GM19239 (cell line): ENCODE measurements around the gene ZNF217.
A peak's percentile ranks its signal among the peaks of the same experiment; 100 is the strongest.
"Not testable (repeated sequence)": the region's sequence is repeated elsewhere in the genome, so short reads cannot be mapped to it uniquely, and the experiment has no call there.

ENCODE experiments used
- DNase-seq: peaks from one replicate; pipeline ENCODE4 v3.0.0; 2011; ENCODE audit warnings: low spot score; ENCODE audit not compliant: insufficient read length
- FAIRE-seq: peaks from 2 replicates; lab custom pipeline; 2011; peaks lifted over from hg19 to GRCh38; lab: Jason Lieb, UNC

Gene ZNF217

DNA sequence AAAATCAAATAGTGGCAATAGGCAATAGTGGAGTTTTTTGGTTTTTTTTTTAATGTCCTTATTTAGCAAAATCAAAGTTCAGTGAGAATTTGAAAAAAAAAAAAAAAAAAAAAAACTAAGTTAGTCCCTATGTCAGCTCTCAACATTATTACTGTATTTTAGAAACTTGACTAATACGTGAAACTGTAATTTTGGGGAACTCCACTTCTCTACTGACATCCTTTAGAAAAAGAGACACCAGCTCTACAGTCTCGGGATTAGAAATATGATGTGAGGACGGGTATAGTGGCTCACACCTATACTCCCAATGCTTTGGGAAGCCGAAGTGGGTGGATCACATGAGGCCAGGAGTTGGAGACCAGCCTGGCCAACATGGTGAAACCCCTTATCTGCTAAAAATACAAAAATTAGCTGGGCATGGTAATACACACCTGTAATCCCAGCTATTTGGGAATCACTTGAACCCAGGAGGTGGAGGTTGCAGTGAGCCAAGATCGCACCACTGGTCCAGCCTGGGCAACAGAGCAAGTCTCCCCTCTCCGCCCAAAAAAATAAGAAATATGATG, 8.6 kb downstream of the ZNF217 start:
- FAIRE-seq, DNase-seq: not testable (repeated sequence)

DNA sequence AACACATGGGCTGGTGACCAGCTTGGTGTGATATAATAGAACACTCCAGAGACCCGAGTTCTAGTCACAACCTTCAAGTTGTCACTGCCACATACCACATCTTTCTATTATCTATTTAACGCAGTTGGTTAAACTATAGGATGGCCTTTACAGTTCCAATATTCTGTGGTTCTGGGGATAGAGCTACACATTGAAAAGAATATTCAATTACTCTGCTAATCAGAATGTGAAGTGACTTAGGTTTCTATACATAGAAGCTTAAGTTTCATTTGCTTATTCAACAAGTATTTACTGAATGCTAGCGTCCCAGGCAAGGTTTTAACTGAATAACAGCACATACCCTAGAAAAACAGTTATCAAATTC, 9.1 kb downstream of the ZNF217 start:
- DNase-seq, FAIRE-seq: not testable (repeated sequence)

DNA sequence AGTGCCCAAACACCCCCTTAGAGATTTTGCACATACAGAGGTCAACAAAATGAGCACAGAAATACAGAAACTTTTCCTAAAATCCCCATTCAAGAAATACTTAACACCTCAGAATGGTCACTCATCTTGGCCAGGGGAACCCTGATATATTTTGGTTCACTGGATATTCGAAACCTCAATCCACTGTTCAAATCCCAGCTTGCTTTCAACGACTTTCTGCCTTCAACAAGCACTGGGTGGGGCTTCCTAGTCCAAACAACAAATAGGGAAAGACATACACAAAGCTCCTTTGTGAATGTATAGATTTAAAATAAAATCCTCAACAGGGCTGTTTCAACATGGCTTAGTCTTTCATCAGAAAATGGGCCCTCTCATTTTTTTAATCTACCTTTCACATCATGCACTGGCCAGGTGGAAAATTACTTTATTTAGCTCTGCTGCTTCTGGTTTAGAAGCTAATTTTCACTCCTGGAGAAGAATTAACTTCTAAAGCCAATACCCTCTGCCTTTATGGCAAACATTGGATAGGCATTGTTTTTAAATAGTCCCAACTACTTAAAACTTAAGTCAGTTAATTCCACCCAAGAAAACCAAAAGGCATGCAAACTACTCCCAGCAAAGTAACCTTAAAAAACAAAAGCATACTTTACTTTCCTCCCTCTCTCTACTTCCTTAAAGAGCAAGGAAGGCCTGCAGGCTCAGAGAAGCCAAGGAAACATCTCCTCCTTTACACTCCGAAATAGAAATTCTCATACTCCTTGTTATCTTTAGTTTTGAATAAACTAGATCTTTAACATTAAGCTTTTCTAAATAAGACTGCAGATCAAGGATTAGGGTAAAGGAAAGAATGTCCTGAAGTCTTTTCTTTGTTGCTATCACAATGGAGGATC, 9.7 kb downstream of the ZNF217 start:
- DNase-seq, FAIRE-seq: not testable (repeated sequence)

DNA sequence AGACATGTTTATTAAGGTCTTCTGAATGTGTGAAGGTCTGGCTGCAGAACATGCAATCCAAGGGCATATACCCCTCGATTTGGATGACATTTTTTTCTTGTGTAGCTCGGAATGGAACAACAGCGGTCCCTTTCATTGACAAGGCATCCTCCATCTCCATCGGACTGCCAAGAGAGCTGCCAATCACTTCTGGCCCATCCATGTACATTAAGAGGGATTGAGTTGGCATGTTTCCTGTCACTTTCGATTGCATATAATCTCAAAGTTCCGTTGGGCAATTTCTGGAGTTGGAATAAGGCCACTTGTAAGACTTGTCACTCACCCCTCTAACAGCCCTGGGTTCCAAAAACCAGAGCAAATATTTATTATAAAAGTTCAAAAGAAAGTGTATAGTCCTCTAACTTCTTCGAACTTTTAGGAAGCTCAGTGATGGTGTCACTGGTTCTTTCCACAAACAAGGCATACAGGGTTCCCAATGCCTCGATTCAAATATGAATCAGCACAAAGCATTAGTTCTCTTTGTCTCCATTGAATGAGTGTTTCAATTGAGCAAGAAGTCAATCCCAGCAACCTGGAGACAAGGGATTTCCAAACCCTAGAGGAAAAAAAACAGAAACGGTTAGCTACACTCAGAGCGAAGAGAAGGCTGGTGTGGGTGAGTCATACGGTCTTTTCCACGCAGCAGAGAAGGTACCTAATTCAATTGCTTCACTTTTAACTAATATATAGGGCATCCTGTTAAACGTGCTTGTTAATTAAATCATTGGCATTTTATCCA, 10.9 kb downstream of the ZNF217 start:
- no peak for DNase-seq

DNA sequence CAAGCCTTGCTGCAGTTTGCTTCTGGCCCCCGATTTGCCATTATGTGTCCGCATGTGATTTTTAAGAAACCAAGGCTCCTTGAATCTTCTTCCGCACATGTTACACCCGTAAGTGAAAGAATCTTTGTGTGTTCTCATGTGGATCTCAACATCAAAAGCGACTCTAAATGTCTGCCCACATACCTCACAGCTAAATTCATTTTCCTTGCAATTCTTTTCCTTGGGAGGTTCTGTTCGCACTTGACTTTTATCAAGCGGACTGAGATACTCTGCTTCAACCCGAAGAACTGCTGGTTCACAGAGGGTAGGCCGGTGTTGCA, 11.4 kb downstream of the ZNF217 start:
- no peak for DNase-seq
- peak; percentile 18 for FAIRE-seq

More for the DNA sequence above, 10.9 kb downstream of the ZNF217 start:
- FAIRE-seq, result no peak

DNA sequence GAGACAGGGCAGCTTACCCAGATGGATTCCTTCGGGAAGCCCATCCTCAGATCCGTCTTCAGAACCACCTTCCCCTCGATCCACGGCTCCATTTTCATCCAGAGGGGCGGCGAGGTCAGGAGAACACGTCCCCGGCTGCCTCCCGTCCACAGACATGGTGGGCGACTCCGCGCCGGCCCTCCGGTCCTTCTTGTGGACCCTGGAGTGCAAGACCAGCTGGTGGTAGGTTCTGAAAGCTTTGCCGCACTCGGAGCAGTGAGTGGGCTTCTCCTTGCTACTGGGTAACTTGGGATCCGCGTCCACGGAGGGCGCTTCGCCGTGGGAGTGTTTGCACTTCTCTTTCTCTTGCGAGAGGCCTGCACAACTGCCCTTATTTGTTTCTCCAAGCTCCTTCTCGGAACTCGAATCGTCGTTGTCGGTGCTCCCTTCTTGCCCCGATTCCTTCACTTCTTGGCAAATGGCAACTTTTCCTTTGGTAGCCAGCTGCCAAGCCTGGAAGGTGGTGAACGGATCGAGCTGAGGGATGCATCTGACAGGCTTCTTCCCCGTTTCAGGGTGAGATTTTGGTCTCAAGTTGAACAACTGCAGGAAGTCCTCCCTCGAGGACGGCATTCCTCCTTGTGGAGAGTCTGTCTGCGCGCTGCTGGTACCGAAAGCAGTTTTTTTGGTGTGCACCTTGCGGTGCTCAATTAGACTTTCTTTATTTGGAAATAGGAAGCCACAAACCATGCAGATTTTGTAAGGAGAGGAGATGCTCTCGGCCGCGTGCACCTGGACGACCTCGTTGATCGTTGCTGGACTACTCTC, 12.0 kb downstream of the ZNF217 start:
- FAIRE-seq, result peak; percentile 11
- DNase-seq, result no peak

DNA sequence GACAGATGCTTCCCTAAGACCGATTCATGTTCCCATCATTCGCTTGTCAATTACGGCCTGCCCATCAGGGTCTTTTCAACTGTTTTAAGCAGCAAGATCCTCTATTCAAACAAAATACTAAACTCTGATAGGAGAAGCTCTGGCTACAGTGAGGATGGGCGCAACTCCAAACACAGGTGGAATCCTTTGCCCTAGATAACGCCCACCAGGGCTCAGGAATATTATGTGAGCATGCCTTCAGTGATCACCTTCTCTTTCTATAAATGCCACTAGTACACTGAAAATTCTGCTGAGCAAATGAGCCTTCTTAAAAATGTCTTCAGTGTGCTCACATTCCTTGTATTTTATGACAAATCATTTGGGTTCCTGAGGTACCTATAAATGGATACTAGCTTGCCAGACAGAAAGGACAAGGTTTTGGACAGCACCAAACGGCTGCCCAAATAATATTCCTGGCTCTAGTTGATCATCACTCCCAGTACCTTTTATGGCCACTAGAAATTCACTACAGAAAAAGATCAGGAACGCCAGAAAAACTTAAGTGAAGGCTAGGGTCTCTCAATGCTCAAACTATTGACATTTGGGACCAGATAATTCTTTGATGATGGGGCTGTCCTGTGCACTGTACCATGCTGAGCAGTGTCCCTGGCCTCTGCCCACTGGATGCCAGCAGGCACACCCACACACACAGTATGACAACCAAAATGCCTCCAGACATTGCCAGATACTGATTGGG, 13.1 kb downstream of the ZNF217 start:
- FAIRE-seq, result peak; percentile 49
- no peak for DNase-seq

DNA sequence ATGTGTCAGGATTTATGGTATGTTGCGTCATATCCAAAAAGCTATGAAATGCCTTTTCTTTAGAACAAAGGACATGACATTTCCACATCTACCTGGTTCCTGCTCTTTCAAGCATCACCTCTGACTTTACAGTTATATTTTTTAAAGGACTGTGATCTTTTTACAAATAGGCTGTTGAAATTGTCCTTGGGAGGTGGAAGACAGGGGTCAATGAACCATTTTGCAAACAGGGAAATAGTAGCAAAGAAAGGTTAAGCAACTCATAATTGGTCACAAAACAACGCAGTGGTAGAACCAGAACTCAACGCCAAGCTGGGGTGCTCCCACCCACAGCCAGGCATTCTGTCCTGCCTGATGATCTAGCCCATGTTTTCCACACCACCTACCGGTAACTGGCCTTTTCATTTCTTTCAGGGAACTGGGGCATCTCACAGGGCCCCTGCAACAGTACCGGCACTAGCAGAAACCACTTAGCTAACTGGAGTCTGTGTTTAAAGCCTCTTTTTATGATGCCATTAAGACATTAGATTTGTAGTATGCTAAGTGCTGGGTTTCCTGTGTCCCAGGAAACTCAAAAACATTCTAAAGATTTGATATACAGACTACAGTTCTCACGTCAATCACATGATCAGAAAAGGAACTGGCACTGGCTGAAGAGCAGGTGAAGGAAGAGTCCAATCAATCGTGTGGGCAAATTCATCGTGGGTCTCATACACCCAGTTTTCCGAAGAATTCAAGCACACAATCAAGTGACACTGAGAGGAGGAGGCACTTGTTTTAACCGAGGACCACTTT, 13.9 kb downstream of the ZNF217 start:
- peak; percentile 64 for FAIRE-seq
- DNase-seq, result no peak

DNA sequence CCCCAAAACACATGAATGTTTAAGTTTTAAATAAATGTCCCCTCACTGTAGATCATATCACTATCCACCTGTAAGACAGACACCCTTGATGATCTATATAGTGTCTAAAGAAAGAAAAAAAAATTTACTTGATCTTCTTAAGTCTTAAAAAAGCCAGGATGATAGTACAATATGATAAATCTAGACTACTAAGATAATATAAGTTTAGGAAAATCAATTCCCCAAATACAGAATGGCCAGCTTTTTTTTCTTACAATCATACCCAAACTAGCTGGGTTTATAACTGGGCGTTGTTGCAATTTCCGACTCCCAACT, 14.4 kb downstream of the ZNF217 start:
- DNase-seq (no peak), FAIRE-seq (no peak)

DNA sequence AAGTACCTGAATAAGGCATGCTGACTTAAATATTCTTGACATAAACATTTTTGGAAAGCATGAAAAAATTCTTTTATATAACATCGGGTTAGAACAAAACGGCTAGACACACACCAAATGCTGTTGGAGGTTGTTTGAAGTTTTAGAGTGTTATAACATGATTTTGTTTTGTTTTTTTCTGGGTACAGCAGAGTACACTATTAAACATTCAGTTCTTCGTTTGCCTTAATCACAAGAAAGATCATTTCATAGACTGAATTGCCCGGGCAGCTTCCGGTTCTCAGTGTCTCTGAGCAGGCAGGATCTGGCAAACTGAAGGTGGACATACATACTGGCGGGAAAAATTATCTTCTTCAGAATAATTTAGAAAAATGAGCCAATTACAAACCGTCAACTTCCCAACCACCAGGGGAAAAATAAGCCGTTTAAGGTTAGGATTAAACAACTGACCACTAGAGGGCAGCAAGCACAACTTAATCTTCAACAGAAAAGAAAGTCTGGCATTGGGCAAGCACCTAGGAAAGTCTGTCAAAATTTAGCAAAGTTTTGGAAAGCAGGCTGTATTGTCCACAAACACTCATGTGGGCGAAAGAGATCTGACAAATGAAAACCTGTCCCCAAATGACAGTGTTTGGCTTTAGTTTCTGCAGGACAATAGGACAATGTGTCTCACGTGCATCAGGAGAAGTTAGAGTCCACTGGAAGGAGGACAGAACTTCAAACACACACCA, 15.0 kb downstream of the ZNF217 start:
- FAIRE-seq (peak; percentile 89), DNase-seq (peak; percentile 54)

DNA sequence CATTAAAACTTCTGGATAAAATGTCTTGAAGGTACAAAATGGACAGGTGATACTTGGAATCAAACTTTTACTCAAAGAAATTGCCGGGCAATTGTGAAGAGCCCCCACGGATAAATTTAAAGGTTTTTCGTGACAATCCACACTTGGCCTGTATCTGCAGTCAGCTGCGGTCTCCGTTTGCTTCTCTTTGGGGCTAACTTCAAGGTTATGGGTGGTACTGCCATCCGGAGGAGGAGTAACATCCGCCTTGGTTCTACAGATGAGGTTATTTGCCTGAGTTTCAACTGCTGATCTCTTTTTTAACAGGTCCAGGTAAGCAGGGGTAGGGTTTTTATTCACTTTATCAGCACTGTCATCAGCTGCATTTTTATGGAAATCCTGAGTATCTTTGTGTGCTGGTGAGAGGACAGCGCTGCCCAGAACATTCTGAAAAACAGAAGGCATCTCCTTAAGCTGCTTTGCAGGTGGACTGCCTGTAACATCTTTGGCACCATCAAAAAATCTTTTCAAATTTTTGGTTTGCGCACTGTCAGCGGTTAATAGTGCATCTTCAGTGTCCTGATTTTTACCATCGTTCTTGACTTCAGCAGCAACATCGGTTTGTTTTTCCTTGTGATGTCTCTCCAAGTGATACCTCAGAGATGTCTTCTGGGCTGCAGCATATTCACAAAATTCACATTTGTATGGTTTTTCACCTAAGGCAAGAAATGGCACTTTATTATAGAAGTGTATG, 16.9 kb downstream of the ZNF217 start:
- no peak for DNase-seq

DNA sequence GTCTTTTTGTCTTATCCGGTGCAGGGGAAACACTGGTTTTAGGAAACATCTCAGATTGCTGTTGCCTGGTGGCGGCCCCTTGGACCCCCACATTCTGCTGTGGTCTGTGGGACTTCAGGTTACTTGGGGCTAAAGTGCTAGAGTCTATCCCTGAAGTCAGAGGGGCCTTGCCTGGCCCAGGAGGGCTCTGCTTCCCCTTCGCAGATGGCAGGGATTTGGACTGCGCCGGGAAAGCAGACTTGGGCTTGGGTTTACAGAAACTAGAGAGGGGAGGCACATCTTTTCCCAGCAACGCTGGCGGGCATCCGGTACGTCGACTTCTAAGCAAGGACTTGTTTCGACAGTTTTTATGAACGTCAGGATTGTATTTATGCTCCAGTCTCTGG, 17.5 kb downstream of the ZNF217 start:
- DNase-seq (no peak), FAIRE-seq (no peak)

More for the DNA sequence above, 16.9 kb downstream of the ZNF217 start:
- no peak for FAIRE-seq

DNA sequence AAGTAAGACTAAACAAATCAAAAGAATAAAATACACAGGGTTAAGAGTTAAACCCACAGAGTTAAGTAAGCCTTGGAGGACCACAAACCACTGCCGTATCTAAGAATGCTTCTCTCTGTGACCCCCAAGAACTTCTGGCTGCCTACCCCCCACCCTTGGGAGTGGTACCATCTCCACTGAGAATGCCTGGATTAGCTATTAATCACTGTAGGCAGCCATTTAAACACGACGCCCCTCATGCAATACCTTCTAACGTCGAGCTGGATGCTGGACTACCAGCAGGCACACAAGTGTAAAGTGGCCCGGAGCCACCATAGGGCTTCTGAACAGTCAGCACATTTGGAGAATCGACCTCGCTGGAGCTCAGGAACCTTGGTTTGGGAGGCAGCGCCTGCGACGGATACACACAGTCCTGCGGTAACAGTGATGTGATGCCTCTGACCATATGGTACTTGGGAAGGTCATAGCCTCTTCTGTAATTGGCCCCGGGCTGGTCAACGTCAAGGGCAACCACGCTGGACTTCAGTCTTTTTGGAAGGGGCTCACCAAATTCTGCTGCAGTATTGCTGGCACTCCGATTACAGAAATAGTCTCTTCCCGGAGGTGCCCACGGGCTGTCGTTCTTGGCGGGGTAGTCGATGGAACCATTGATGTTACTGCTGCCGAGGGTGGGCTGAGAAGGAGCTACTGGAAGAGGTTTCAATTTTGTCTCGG, 18.0 kb downstream of the ZNF217 start:
- DNase-seq, result no peak
- no peak for FAIRE-seq

DNA sequence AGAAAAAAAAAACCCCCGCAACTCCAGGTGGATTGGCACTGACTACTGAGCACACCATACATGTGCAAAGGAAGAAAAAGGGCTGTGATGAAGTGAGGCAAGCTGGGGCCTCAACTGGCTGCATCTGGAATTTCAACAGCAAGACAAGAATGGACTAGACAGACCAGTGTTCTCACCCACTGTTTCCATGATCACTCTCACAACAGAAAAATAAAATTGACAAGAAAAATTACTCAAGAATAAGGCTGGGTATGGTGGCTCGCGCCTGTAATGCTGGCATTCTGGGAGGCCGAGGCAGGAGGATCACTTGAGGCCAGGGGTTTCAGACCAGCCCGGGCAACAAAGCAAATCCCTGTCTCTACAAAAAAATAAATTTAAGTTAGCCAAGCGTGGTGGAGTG, 18.8 kb downstream of the ZNF217 start:
- FAIRE-seq, result no peak
- no peak for DNase-seq

DNA sequence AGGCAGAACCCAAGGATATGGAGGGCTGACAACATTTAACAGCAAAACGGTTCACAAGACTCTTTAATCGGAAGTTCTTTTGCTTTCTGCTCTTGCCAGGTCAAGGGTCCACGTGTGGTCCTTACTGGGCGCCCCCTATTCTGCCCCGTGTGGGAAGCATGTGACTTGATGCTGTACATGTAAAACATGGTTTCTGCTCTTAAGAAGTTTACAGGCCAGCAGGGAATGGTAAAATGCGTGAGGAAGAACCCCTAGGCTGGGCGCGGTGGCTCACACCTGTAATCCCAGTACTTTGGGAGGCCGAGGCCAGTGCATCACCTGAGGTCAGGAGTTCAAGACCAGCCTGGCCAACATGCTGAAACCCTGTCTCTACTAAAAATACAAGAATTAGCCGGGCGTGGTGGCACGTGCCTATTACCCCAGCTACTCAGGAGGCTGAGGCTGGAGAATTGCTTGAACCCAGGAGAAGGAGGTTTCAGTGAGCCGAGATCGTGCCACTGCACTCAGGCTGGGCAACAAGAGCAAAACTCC, 19.3 kb downstream of the ZNF217 start:
- DNase-seq (no peak), FAIRE-seq (no peak)

DNA sequence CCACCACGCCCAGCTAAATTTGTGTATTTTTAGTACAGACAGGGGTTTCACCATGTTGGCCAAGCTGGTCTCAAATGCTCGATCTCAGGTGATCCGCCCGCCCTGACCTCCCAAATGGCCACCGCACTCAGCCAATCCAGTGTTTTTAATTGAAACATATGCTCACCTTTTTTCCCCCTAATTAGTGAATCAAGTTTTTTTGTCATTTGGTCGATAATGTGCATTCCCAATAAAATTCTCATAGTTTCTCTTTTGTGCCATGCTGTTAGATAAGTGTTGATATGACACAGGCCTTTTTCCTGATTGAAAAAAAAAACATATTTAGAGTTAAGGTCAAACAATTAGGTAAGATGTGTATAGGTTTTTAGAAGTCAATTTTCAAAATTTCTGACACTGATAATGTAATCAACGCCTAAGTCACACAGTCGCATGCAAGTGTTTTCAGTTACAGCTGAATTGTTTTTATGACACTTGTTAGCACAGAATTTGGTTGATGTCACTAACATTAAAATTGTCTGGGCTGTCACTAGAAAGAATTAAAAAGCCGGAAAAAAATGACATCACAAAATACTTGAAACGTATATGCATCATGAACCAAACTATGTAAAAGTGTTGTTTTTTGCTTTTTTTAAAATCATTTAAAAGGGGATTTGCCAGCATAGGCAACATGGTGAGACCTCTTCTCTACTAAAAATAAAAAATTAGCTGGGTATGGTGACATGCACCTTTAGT, 21.9 kb downstream of the ZNF217 start:
- DNase-seq, result no peak
- FAIRE-seq, result no peak
